HG03025 (cell line): ENCODE measurements around the gene VPS8.
"Not testable (repeated sequence)": the region's sequence is repeated elsewhere in the genome, so short reads cannot be mapped to it uniquely, and the experiment has no call there.

ENCODE experiments used
- ATAC-seq: cut with Tn5 transposase; IDR thresholded peaks from one replicate; pipeline ENCODE4 v1.9.1; 2021; ENCODE audit warnings: mild to moderate bottlenecking, moderate library complexity; ENCODE audit not compliant: unreplicated experiment, low FRiP score

Gene VPS8

GRCh38 chr3:184846496-184846895 lies 34.5 kb downstream of the VPS8 start:
- no peak for ATAC-seq

DNA sequence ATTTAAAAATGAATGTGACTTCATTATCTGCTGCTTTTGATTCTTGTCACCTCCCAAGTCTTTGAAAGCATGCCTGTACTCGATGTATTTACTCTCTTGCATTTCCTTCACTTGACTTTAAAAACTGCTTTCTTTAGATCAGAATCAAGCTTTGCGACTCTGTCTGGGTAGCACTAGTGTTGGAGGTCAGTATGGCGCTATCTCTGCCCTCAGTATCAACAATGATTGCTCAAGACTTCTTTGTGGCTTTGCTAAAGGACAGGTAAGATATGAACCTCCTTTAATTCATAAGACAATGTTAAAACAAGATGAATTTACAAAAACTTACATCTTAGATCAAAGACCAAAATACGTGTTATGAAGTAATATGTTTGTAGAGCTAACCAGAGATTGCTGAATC lies 37.0 kb downstream of the VPS8 start:
- no peak for ATAC-seq

GRCh38 chr3:184850201-184850600 lies 38.2 kb downstream of the VPS8 start:
- no peak for ATAC-seq

DNA sequence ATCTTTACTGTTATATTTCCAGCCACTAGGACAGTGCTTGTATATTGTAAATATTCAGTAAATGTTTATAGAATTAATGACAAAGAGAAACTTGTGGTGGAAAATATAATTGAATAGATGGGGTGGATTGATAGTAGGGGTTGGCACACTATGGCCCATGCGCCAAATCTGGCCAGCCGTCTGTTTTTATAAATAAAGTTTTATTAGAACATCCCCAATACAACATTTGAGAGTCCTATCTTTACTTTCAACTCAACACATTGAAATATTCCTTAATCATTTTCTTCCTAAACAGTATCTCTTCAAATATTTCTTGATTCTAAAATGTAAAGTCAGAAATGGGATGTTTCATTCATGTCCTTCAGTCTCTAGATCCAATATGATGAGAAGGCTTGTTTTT lies 45.1 kb downstream of the VPS8 start:
- ATAC-seq: no peak

DNA sequence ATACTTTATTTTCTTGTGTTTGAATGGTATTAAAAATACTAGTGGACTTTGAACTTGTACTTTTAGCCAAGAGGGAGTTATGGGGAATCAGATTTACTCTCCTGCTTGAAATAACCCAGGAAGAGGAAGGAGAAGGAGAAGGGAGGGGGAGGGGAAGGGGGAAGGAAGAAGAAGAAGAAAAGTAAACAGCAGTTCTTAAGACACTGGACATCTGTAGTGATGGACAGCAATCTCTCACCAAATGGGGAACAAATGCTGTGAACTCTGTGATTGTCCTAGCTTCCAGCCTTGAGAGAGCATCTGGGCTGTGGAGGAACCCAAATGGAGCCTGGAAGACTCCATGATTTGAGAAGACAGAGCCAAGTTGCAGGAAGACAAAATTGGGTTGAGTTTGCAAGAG lies 52.0 kb downstream of the VPS8 start:
- ATAC-seq: no peak

GRCh38 chr3:184868477-184868876 lies 56.5 kb downstream of the VPS8 start:
- no peak for ATAC-seq

GRCh38 chr3:184872200-184872599 lies 60.2 kb downstream of the VPS8 start:
- ATAC-seq: no peak

- no peak for ATAC-seq
Measured at GRCh38 chr3:184873141-184873540, 61.2 kb downstream of the VPS8 start.

DNA sequence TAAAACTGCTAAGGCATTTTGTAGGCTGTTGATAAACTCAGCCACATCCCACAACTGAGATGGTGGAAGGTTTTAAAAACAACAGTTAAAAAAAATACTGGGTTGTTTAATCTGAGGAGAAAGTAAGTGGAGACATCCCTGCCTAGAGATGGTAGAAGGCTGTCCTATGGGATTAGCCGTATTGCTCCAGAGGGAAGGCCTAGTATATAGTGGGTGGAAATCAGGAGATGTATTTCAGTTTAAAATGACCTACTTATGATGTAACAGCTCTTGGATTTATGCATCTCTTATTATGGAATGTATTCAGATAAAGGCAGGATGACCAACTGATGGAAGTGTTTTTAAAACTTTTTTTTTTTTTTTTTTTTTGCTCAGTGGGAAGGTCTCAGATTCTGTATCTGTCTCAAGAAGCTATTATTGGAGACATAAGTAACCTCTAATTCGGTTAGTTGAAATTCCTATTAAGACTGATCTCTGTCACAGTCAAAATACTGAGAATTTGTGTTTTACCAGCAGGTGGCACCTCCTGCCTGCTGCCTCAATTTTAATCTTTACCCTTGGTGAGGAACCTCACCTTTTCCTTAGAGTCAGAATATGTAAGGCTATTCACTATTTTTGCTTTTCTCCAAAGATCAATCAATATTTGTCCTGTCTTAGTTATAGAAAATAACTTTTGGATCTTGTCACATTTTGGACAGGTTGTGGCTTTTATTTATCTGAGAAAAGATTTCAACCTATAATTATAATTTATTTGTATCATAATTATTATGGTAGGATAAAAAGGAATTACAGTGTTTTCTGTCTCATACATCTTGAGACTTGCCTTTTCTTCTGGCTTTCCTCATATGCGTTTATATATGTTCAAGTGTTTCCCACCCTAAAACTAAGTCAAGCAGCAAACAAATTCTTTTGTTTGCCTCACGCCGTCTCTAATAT lies 63.0 kb downstream of the VPS8 start:
- ATAC-seq: no peak

GRCh38 chr3:184880276-184881019 lies 68.5 kb downstream of the VPS8 start:
- no peak for ATAC-seq

DNA sequence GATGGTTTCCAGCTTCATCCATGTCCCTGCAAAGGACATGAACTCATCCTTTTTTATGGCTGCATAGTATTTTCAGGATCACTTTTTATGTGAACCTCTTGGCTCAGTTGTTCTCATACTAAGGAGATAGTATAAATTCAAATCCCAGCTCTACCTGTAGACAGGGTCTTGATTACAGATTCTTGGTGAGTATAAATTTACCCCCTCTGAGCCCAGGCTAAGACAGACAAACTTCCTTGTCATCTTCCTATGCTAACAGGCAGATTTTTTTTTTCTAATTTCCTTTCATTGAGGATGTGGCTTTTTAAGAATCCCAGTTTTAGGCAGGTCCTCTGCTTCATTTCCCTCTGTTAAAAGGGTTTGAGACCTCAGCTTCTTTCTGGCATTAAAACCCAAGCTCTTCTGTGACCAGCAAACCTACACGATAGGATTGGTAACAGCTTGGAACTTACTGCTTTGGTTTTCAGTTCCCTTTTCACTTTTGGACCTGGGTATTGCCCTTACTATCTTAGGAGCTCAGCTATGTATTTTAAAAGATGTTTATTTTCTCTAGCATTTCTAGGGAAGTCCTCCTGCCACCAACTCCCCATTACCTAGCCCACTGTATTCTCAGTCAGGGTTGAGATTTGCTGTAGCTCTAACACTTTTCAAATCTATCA lies 72.5 kb downstream of the VPS8 start:
- ATAC-seq: peak; percentile 98

- no peak for ATAC-seq
Measured at GRCh38 chr3:184885112-184885511, 73.1 kb downstream of the VPS8 start.

- no peak for ATAC-seq
Measured at GRCh38 chr3:184887574-184887973, 75.6 kb downstream of the VPS8 start.

- ATAC-seq: no peak
Measured at GRCh38 chr3:184889312-184889904, 77.4 kb downstream of the VPS8 start.

DNA sequence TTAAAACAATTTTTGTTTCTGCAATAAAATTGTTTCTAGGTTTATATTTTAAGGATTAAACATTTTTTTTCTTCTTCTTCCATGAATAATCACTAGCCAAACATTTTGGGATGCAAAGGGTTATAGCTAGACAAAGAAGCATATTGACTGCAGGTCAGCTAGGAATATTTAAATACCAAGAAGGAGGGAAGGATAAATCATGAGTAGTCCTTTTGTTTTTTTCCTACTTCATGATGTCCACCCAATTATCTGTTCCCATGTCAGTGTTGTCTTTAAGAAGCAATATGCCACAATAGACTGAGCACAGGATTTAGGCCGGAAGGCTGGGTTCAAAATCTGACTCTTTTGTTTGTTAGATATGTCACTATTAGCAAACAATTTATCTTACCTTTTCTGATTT lies 82.1 kb downstream of the VPS8 start:
- no peak for ATAC-seq

GRCh38 chr3:184895350-184895749 lies 83.4 kb downstream of the VPS8 start:
- ATAC-seq: no peak

DNA sequence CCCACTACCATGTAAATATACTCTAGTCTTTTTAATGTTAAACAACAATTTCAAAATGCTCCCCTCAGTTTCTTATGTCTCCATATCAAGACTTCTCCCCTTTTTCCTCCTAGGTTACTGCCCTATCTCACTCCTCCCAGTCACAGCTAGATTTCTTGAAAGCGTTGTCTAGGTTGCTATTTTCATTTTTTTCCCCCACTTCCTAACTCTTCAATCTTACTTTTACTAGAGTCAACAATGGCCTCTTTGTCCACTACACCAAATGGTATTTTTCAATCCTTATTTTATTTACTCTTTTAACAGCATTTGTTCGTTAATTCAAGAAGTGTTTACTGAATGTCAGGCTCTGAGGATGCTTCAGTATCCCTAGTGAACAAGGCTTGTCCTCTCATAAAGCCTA lies 84.4 kb downstream of the VPS8 start:
- ATAC-seq: no peak

DNA sequence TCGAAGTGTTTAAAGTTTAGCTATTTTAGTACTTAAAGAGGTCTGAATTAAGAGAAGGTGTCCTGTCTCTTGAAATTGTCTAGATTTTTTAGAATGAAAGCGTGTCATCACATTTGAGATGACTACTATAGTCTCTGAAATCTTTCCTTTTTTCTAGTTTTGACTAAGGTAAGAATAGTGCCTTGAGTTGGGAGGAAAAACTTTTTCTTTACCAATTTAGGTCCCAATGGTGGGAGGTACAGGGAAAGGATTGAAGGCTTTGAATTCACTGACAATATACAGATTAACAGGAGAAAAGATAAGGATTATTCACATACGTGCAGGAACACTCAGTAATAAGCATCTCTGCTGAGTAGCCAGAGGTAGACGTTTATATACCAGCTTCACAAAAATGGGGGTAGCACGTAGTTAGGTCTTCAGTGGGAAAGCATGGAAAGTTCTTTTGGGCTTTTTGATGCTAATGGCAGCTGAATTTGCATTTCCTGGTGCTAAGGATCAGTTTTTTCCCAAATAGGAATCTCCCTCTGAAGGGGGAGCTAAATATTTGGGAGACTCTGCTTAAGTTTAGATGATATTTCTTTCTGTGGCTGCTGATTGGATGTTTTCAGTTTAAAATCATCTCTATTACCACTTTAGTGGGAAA lies 88.1 kb downstream of the VPS8 start:
- ATAC-seq: no peak

DNA sequence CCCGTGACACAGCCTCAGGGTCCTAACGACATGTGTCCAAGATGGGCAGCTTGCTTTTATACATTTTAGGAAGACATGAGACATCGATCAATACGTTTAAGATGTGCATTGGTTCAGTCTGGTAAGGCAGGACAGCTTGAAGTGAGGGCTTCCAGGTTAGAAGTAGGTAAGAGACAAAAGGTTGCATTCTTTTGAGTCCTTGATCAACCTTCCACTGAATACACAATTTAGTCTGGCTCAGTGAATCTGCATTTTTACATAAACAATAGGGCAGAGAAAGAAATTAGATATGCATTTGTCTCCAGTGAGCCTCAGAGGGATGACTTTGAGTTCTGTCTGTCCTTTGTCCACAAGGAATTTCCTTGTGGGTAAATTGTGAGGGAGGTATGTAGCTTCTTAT lies 95.1 kb downstream of the VPS8 start:
- not testable (repeated sequence) for ATAC-seq
